ENCODE data around the gene MRPS10. TPM values are rescaled to one million over a fixed set of nuclear protein-coding genes. Genes with fewer than 3 reads are reported as not detected.

Gene MRPS10
- total RNA-seq, 1 donor = 52.5 TPM

DNA sequence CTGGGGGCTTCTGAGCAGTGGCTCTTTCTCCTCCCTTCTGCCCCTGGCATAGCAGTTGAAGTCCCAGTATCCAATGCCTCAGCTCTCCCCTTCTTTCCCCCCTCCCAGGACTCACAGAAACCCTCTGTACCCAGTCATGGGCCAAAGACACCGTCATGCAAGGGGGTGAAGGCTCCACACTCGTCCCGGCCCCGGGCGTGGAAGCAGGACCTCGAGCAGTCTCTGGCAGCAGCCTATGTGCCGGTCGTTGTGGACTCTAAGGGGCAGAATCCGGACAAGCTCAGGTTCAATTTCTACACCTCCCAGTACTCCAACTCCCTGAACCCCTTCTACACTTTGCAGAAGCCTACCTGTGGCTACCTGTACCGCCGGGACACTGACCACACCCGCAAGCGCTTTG, 54.8 kb downstream of the MRPS10 start:
- TF ChIP-seq, protein P1, sequence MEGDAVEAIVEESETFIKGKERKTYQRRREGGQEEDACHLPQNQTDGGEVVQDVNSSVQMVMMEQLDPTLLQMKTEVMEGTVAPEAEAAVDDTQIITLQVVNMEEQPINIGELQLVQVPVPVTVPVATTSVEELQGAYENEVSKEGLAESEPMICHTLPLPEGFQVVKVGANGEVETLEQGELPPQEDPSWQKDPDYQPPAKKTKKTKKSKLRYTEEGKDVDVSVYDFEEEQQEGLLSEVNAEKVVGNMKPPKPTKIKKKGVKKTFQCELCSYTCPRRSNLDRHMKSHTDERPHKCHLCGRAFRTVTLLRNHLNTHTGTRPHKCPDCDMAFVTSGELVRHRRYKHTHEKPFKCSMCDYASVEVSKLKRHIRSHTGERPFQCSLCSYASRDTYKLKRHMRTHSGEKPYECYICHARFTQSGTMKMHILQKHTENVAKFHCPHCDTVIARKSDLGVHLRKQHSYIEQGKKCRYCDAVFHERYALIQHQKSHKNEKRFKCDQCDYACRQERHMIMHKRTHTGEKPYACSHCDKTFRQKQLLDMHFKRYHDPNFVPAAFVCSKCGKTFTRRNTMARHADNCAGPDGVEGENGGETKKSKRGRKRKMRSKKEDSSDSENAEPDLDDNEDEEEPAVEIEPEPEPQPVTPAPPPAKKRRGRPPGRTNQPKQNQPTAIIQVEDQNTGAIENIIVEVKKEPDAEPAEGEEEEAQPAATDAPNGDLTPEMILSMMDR (IDR thresholded peaks at IDR 0.05; ENCODE audit: extremely low read depth, low read depth, low read length) = no peak
- Histone ChIP-seq H2AFZ (ENCODE audit: low read length) (no peak overlapping the region), H3K9me3 (ENCODE audit: low read depth, low read length) (no peaks in the 10 kb centered on the region), H4K20me1 (ENCODE audit: insufficient read depth, low read length) (no peaks in the 10 kb centered on the region), H3K4me1 (ENCODE audit: insufficient read depth, low read length) (peaks cover 12% of the 10 kb centered on the region), H3K27ac (ENCODE audit: low read depth, low read length) (no peak overlapping the region), H3K79me2 (ENCODE audit: insufficient read depth, low read length) (no peaks in the 10 kb centered on the region), H3K4me2 (ENCODE audit: insufficient read depth, low read length) (no peak overlapping the region), H3K36me3 (ENCODE audit: insufficient read depth, low read length) (no peaks in the 10 kb centered on the region), H3K4me3 (ENCODE audit: insufficient read depth, low read length) (no peak overlapping the region), H3K27me3 (ENCODE audit: insufficient read depth, low read length) (peaks cover 5% of the 10 kb centered on the region)
- DNase-seq (ENCODE audit: insufficient read length, low spot score, missing footprints) = no peak

DNA sequence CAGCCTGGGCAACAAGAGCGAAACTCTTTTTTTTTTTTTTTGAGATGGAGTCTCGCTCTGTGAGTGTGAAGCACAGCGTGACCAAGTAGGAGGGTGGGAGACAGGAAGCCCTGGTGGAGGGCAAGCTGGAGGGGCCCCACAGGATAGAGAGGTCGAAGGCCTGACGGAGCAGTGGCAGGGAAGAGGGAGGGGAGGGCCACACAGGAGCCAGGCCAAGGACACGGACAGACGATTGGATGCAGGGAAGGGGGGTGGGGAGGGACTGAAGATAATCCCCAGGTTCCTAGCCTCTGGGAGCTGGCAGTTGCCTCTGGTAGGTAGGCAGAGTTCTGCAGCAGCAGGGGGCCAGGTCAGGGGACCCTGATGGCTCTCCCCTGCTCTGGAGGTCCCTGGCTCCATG, 55.3 kb downstream of the MRPS10 start:
- H3K4me2 ChIP-seq (ENCODE audit: insufficient read depth, low read length) = no peak overlapping the region
- peaks cover 5% of the 10 kb centered on the region for H3K27me3 ChIP-seq (ENCODE audit: insufficient read depth, low read length)
- TF ChIP-seq, protein P1 (IDR thresholded peaks at IDR 0.05; ENCODE audit: extremely low read depth, low read depth, low read length) = no peak

DNA sequence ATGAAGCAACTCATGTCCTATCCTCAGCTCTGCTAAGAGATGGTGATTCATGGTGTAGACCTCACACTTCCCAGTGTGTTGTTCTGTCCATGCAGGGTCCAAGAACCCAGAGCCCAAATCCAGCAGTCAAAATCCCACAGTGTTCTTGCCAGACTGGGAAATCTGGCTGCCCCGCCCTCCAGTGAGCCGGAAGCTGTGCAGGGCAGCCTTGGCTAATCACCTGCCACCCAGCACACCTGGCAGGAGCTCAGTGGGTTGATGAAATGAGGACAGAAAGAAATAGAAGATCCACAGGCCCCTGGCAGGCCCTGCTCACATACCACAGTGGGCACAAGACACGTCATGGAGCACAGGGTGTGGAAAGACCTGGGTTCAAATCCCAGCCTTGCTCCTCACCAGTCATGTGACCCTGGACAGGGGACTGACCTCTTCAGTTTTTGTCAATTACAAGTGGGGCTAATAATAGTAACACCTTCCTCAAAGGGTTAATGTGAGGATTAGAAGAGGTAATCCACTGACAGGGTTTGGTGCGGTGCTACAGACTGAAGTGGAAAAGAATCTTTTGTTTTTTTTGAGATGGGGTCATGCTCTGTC, 58.1 kb downstream of the MRPS10 start:
- no peak for DNase-seq (ENCODE audit: insufficient read length, low spot score, missing footprints)
- Histone ChIP-seq H3K4me3 (ENCODE audit: insufficient read depth, low read length) (no peak overlapping the region), H3K4me2 (ENCODE audit: insufficient read depth, low read length) (no peak overlapping the region), H3K79me2 (ENCODE audit: insufficient read depth, low read length) (no peaks in the 10 kb centered on the region), H3K27me3 (ENCODE audit: insufficient read depth, low read length) (peaks cover 5% of the 10 kb centered on the region), H3K4me1 (ENCODE audit: insufficient read depth, low read length) (peaks cover 3% of the 10 kb centered on the region), H3K9me3 (ENCODE audit: low read depth, low read length) (no peaks in the 10 kb centered on the region), H4K20me1 (ENCODE audit: insufficient read depth, low read length) (no peaks in the 10 kb centered on the region), H2AFZ (ENCODE audit: low read length) (no peak overlapping the region), H3K27ac (ENCODE audit: low read depth, low read length) (no peak overlapping the region), H3K36me3 (ENCODE audit: insufficient read depth, low read length) (no peaks in the 10 kb centered on the region)
- TF ChIP-seq, protein P1 (IDR thresholded peaks at IDR 0.05; ENCODE audit: extremely low read depth, low read depth, low read length) = no peak

More for the DNA sequence above, 55.3 kb downstream of the MRPS10 start:
- DNase-seq (ENCODE audit: insufficient read length, low spot score, missing footprints) = no peak
- Histone ChIP-seq H3K79me2 (ENCODE audit: insufficient read depth, low read length) (no peaks in the 10 kb centered on the region), H3K36me3 (ENCODE audit: insufficient read depth, low read length) (no peaks in the 10 kb centered on the region), H2AFZ (ENCODE audit: low read length) (no peak overlapping the region), H3K4me1 (ENCODE audit: insufficient read depth, low read length) (peaks cover 12% of the 10 kb centered on the region), H3K4me3 (ENCODE audit: insufficient read depth, low read length) (no peak overlapping the region), H3K27ac (ENCODE audit: low read depth, low read length) (no peak overlapping the region), H4K20me1 (ENCODE audit: insufficient read depth, low read length) (no peaks in the 10 kb centered on the region), H3K9me3 (ENCODE audit: low read depth, low read length) (no peaks in the 10 kb centered on the region)

DNA sequence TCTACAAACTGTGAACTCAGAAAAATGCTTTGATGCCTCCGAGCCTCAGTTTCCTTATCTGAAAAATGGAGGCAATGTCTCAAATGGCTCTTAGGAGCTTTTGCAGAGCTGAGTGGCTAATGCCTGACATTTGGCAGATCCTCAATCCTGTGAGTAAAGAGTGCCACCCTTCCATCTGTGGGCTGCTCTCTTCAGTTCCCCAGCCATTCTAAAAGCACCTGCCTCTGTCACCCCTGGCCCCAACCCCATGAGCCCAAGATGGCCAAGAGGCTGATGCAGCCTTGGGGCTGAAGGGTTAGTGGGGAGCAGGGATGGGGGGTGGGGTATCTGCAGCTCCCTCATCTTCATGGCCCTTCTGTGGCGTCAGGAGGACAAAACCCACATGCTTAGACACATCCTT, 59.0 kb downstream of the MRPS10 start:
- TF ChIP-seq, protein P1 (IDR thresholded peaks at IDR 0.05; ENCODE audit: extremely low read depth, low read depth, low read length) = no peak
- Histone ChIP-seq H3K4me2 (ENCODE audit: insufficient read depth, low read length) (no peak overlapping the region), H3K36me3 (ENCODE audit: insufficient read depth, low read length) (no peaks in the 10 kb centered on the region), H3K4me3 (ENCODE audit: insufficient read depth, low read length) (no peak overlapping the region), H4K20me1 (ENCODE audit: insufficient read depth, low read length) (no peaks in the 10 kb centered on the region), H3K27ac (ENCODE audit: low read depth, low read length) (no peak overlapping the region), H3K79me2 (ENCODE audit: insufficient read depth, low read length) (no peaks in the 10 kb centered on the region), H3K4me1 (ENCODE audit: insufficient read depth, low read length) (peaks cover 3% of the 10 kb centered on the region), H3K9me3 (ENCODE audit: low read depth, low read length) (no peaks in the 10 kb centered on the region), H2AFZ (ENCODE audit: low read length) (no peak overlapping the region), H3K27me3 (ENCODE audit: insufficient read depth, low read length) (peaks cover 5% of the 10 kb centered on the region)
- no peak for DNase-seq (ENCODE audit: insufficient read length, low spot score, missing footprints)

Data from osteoblast (primary cell).